OCI-LY7 (cell line): ENCODE data around the gene SEPHS1. TPM values are rescaled to one million over a fixed set of nuclear protein-coding genes. Genes with fewer than 3 reads are reported as not detected.

Experiments
- BruUV-seq: library from RNA; stranded (reverse); fragments of 400-500 nt; replicated peaks from 2 replicates; lab custom pipeline; 2021; lab: Mats Ljungman, UMichigan
- CTCF ChIA-PET: fragments of 300-600 bp; sonication (Branson Sonifier 250); formaldehyde crosslinking; loops from one replicate; lab custom pipeline; 2022; ENCODE audit warnings: antibody characterized with exemption; ENCODE audit not compliant: unreplicated experiment; lab: Charles Lee
- POLR2A ChIA-PET: fragments of 300-600 bp; sonication (Branson Sonifier 250); formaldehyde crosslinking; loops from one replicate; lab custom pipeline; 2022; ENCODE audit warnings: antibody characterized with exemption; lab: Charles Lee
- DNase-seq: peaks from one replicate; pipeline ENCODE4 v3.0.0-alpha.2; 2015; ENCODE audit warnings: low spot score
- H2AFZ ChIP-seq: fragments of 200-600 bp; sonication (generic), shearing (Covaris generic); 2 replicates; pipeline ENCODE4 v1.6.1; 2014; ENCODE audit warnings: mild to moderate bottlenecking, antibody characterized with exemption, low read length, moderate library complexity
- H3K27ac ChIP-seq: fragments of 200-600 bp; sonication (generic); 2 replicates; pipeline ENCODE4 v1.5.1; 2014; ENCODE audit warnings: mixed run types, low read depth, mild to moderate bottlenecking, moderate library complexity, low read length, inconsistent platforms; ENCODE audit not compliant: poor library complexity, severe bottlenecking
- H3K36me3 ChIP-seq: fragments of 200-600 bp; sonication (generic); 2 replicates; pipeline ENCODE4 v1.6.1; 2014; ENCODE audit warnings: mild to moderate bottlenecking, antibody characterized with exemption, low read length, moderate library complexity, mixed read lengths; ENCODE audit not compliant: insufficient read depth
- H3K4me1 ChIP-seq: fragments of 200-600 bp; sonication (generic); 2 replicates; pipeline ENCODE4 v1.5.1; 2014; ENCODE audit warnings: mild to moderate bottlenecking, low read length; ENCODE audit not compliant: insufficient read depth, poor library complexity, severe bottlenecking
- H3K4me2 ChIP-seq: fragments of 200-600 bp; sonication (generic); 2 replicates; pipeline ENCODE4 v1.6.1; 2014; ENCODE audit warnings: mild to moderate bottlenecking, low read length
- H3K4me3 ChIP-seq: fragments of 200-600 bp; sonication (generic); 2 replicates; pipeline ENCODE4 v1.5.1; 2014; ENCODE audit warnings: mild to moderate bottlenecking, low read depth, low read length; ENCODE audit not compliant: poor library complexity, severe bottlenecking
- H3K79me2 ChIP-seq: fragments of 200-600 bp; sonication (generic); 2 replicates; pipeline ENCODE4 v1.6.1; 2016; ENCODE audit warnings: low read depth, mild to moderate bottlenecking, low read length, moderate library complexity, mixed read lengths; ENCODE audit not compliant: insufficient read depth
- H3K9me2 ChIP-seq: fragments of 200-600 bp; sonication (generic); 2 replicates; pipeline ENCODE4 v1.6.1; 2016; ENCODE audit warnings: mild to moderate bottlenecking, low read length, mixed read lengths; ENCODE audit not compliant: insufficient read depth
- H3K9me3 ChIP-seq: fragments of 200-600 bp; sonication (generic); 2 replicates; pipeline ENCODE4 v1.6.1; 2014; ENCODE audit warnings: mild to moderate bottlenecking, mixed run types, low read length, mixed read lengths
- H4K20me1 ChIP-seq: fragments of 200-600 bp; sonication (generic); 2 replicates; pipeline ENCODE4 v1.6.1; 2014; ENCODE audit warnings: mild to moderate bottlenecking, antibody characterized with exemption, low read length, moderate library complexity, mixed read lengths; ENCODE audit not compliant: insufficient read depth
- EZH2phosphoT487 ChIP-seq: fragments of 200-600 bp; sonication (generic); IDR thresholded peaks from 2 replicates; pipeline ENCODE4 v1.6.1; 2018; ENCODE audit warnings: low read depth, borderline replicate concordance, mild to moderate bottlenecking, mixed run types, antibody characterized with exemption, low read length, moderate library complexity, mixed read lengths
- intact Hi-C: fragments of 100-400 bp; cut with micrococcal nuclease; formaldehyde crosslinking; loops from one replicate; pipeline ENCODE4 v1.10.0; 2022; ENCODE audit not compliant: unreplicated experiment
- total RNA-seq, 2 experiments: library from RNA; depleted of rRNA in 1 of 2; stranded (reverse); fragments of >200 nt in 1 of 2; shearing (Covaris generic) in 1 of 2; gene quantifications; 2 replicates each; pipeline ENCODE4 v1.2.3, GENCODE V29; 2014 to 2022
- TF ChIP-seq, protein P1 (sequence below): fragments of 200-600 bp; sonication (generic); conservative IDR thresholded peaks from 2 replicates; pipeline ENCODE4 v1.5.1; 2014; ENCODE audit warnings: mild to moderate bottlenecking, antibody characterized with exemption, low read length, moderate library complexity, mixed read lengths

Gene SEPHS1
- total RNA-seq, 2 experiments from 2014 or later, result 72.7 to 113 TPM

DNA sequence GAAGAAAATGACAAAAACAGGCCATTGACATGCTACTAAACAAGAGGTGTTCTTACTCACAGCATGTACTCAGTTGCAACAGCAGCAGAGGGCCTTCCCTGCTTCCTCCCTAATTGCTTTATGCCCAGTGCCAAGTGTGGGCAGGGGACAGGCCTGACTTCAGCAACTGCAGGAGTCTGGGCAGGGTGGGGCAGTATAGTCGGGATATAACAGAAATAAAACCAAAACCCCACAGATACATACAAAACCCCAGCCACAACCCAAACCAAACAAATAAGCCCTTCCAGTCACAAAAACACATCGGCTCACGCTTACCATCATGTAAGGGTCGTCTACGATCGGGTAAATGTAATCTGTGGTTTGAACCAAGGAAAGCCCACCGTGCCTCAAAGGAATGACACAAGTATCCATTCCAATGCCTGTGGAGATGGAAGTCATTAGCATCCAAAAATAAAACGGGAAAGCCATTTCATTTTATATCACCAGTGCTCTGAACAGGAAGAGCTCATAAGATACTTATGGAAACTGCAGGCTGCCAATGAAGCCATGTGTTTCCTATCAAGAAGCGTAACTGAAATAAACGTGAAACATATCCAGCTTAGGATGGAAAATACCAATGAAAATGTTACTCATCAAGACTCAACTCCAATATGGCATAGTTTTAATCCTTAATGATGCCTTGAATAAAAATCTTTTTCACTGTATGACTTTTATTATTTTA is 9.5 kb downstream of the SEPHS1 start:
- CTCF ChIA-PET, result no interaction called here
- no peaks in the 10 kb centered on the region for H4K20me1 ChIP-seq
- TF ChIP-seq EZH2phosphoT487, result no peak
- TF ChIP-seq, protein P1, sequence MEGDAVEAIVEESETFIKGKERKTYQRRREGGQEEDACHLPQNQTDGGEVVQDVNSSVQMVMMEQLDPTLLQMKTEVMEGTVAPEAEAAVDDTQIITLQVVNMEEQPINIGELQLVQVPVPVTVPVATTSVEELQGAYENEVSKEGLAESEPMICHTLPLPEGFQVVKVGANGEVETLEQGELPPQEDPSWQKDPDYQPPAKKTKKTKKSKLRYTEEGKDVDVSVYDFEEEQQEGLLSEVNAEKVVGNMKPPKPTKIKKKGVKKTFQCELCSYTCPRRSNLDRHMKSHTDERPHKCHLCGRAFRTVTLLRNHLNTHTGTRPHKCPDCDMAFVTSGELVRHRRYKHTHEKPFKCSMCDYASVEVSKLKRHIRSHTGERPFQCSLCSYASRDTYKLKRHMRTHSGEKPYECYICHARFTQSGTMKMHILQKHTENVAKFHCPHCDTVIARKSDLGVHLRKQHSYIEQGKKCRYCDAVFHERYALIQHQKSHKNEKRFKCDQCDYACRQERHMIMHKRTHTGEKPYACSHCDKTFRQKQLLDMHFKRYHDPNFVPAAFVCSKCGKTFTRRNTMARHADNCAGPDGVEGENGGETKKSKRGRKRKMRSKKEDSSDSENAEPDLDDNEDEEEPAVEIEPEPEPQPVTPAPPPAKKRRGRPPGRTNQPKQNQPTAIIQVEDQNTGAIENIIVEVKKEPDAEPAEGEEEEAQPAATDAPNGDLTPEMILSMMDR, result no peak
- POLR2A ChIA-PET, result interaction anchor here (0.7 kb wide), 1 partner anchor 10 kb away, joined by 3 read pairs; no protein-coding TSS in a partner anchor
- H3K4me1 ChIP-seq, result peaks cover 25% of the 10 kb centered on the region
- H3K27ac ChIP-seq, result no peak overlapping the region
- 0 out of 2 replicates have a peak, but pooled peaks cover 6% of the 10 kb centered on the region for H3K9me3 ChIP-seq
- peaks cover 96% of the 10 kb centered on the region for H3K36me3 ChIP-seq
- H3K9me2 ChIP-seq, result no peaks in the 10 kb centered on the region
- H3K79me2 ChIP-seq, result peaks cover 55% of the 10 kb centered on the region
- H3K4me3 ChIP-seq, result no peak overlapping the region
- no peak for DNase-seq
- intact Hi-C loops, result no loop called here
- H2AFZ ChIP-seq, result no peak overlapping the region
- BruUV-seq, result no TSS peak
- no peak overlapping the region for H3K4me2 ChIP-seq

DNA sequence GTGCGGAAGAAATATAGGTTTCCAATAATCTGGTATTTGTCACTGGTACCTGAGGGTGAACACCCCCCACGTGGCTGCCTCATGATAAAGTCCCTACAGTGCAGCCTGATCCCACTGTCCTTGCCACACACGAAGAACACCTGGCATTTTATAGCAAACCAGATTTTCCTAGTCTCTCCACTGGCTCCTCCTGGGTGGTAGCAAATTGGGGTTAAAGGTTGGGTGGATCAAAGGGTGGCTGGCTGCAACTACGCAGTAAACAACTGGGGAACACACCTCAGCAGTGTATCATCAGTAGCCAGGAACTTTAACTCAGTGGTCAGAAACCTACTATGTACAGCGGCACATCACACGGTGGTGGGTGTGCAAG is 10.3 kb downstream of the SEPHS1 start:
- BruUV-seq, result no TSS peak
- H3K4me2 ChIP-seq, result no peak overlapping the region
- ChIA-PET CTCF (no interaction called here), POLR2A (no interaction called here)
- peaks cover 93% of the 10 kb centered on the region for H3K36me3 ChIP-seq
- no peak overlapping the region for H2AFZ ChIP-seq
- intact Hi-C loops, result no loop called here
- peaks cover 25% of the 10 kb centered on the region for H3K4me1 ChIP-seq
- H3K9me3 ChIP-seq, result 0 out of 2 replicates have a peak, but pooled peaks cover 4% of the 10 kb centered on the region
- no peak for DNase-seq
- TF ChIP-seq, protein P1, result no peak
- no peak for TF ChIP-seq EZH2phosphoT487
- H4K20me1 ChIP-seq, result no peaks in the 10 kb centered on the region
- H3K9me2 ChIP-seq, result no peaks in the 10 kb centered on the region
- H3K79me2 ChIP-seq, result peaks cover 48% of the 10 kb centered on the region
- H3K27ac ChIP-seq, result no peak overlapping the region
- no peak overlapping the region for H3K4me3 ChIP-seq
